Immature natural killer cell (primary cell): ENCODE measurements around the gene TUBB2B. TPM values are rescaled to one million over a fixed set of nuclear protein-coding genes. Genes with fewer than 3 reads are reported as not detected.

ENCODE experiments used
- DNase-seq, 3 donors: peaks; one replicate each; pipeline ENCODE4 v3.0.0; 2022; ENCODE audit warnings: mixed read lengths in 1 of 3
- H3K27ac Mint-ChIP-seq, 6 donors: one replicate each; pipeline ENCODE4 v1.8.0; 2020; ENCODE audit warnings: mixed read lengths in 6 of 6, mild to moderate bottlenecking in 5 of 6, inconsistent platforms in 4 of 6, moderate library complexity in 3 of 6
- H3K27me3 Mint-ChIP-seq, 3 donors: one replicate each; pipeline ENCODE4 v1.8.0; 2020 to 2021; ENCODE audit warnings: low read depth in 3 of 3, mild to moderate bottlenecking in 3 of 3, mixed read lengths in 3 of 3, moderate library complexity in 3 of 3, inconsistent platforms in 1 of 3
- H3K36me3 Mint-ChIP-seq, 3 donors: one replicate each; pipeline ENCODE4 v1.8.0; 2020; ENCODE audit warnings: mixed read lengths in 3 of 3, inconsistent platforms in 2 of 3, mild to moderate bottlenecking in 2 of 3
- H3K4me1 Mint-ChIP-seq, 2 donors: one replicate each; pipeline ENCODE4 v1.8.0; 2020; ENCODE audit warnings: inconsistent platforms in 2 of 2, mild to moderate bottlenecking in 2 of 2, mixed read lengths in 2 of 2, moderate library complexity in 1 of 2
- H3K4me3 Mint-ChIP-seq, 5 donors: one replicate each; pipeline ENCODE4 v1.8.0; 2020; ENCODE audit warnings: mild to moderate bottlenecking in 5 of 5, mixed read lengths in 5 of 5, inconsistent platforms in 3 of 5, moderate library complexity in 3 of 5
- H3K9me3 Mint-ChIP-seq, 6 donors: one replicate each; pipeline ENCODE4 v1.8.0; 2020; ENCODE audit warnings: mild to moderate bottlenecking in 6 of 6, mixed read lengths in 6 of 6, inconsistent platforms in 4 of 6, moderate library complexity in 3 of 6
- polyA plus RNA-seq, 3 donors: library from polyadenylated mRNA; unstranded; fragments of 300-500 nt; fragmentation: Illumina TruSeq; gene quantifications; one replicate each; pipeline ENCODE4 v1.2.3, GENCODE V29; 2021

The TUBB2B gene
- polyA plus RNA-seq, 3 donors from 2014 or later = 0.11 TPM; not detected in 2

GRCh38 chr6:3264356-3264755 lies 36.9 kb upstream of the TUBB2B start:
- H3K27me3 Mint-ChIP-seq = peaks cover 0 to 4% (median 3%) of the 10 kb centered on the region in 3 donors
- H3K4me1 Mint-ChIP-seq = peaks cover 47 to 54% of the 10 kb centered on the region in 2 donors
- H3K36me3 Mint-ChIP-seq = peaks cover 7 to 23% (median 12%) of the 10 kb centered on the region in 3 donors
- H3K9me3 Mint-ChIP-seq = no peaks in the 10 kb centered on the region
- H3K4me3 Mint-ChIP-seq = no peak overlapping the region
- no peak for DNase-seq
- no peak overlapping the region for H3K27ac Mint-ChIP-seq

- Mint-ChIP-seq H3K27ac (no peak overlapping the region), H3K36me3 (peaks cover 0 to 14% (median 5%) of the 10 kb centered on the region in 3 donors), H3K27me3 (peaks cover 0 to 5% (median 4%) of the 10 kb centered on the region in 3 donors), H3K9me3 (no peaks in the 10 kb centered on the region), H3K4me1 (peaks cover 44 to 49% of the 10 kb centered on the region in 2 donors), H3K4me3 (peak overlapping the region in 1 of 5 donors; percentile 16)
- DNase-seq = no peak
These were observed 35.6 kb upstream of the TUBB2B start for GRCh38 chr6:3263096-3263495.

DNA sequence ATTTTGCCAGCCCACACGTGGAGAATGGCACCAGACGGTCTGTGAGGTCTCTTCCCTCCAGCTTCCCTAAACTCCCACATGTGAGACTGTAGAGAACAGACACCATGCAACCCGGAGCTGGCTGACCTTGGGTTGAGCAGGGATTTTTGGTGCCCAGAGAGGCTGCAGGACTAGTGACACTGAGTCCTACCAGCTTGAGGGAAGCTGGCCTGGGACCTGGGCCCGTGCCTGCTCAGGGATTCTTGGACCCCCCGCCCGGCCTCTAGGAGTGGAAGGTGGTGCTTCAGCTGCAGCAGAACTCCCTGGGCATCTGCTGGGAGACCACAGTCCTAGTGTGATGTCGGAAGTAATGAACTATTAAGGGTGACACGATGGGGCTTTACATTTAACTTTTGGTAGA lies 34.5 kb upstream of the TUBB2B start:
- no peak for DNase-seq
- Mint-ChIP-seq H3K36me3 (peaks cover 0 to 10% (median 5%) of the 10 kb centered on the region in 3 donors), H3K27ac (no peak overlapping the region), H3K4me3 (peak overlapping the region in 1 of 5 donors; percentile 50), H3K27me3 (peaks cover under 1 to 5% (median 4%) of the 10 kb centered on the region in 3 donors), H3K4me1 (peaks cover 40 to 42% of the 10 kb centered on the region in 2 donors), H3K9me3 (no peaks in the 10 kb centered on the region)

- Mint-ChIP-seq H3K27me3 (peaks cover 3 to 5% (median 5%) of the 10 kb centered on the region in 3 donors), H3K36me3 (peaks cover 0 to 10% (median 4%) of the 10 kb centered on the region in 3 donors), H3K9me3 (no peaks in the 10 kb centered on the region), H3K27ac (no peak overlapping the region), H3K4me1 (peaks cover 39 to 42% of the 10 kb centered on the region in 2 donors), H3K4me3 (peak overlapping the region in 3 of 5 donors; percentile 62 to 94 (median 92))
- DNase-seq = no peak
These were observed 34.0 kb upstream of the TUBB2B start for GRCh38 chr6:3261518-3261820.

GRCh38 chr6:3260772-3261517 lies 33.5 kb upstream of the TUBB2B start:
- DNase-seq = no peak
- Mint-ChIP-seq H3K4me1 (peaks cover 36 to 42% of the 10 kb centered on the region in 2 donors), H3K9me3 (no peaks in the 10 kb centered on the region), H3K36me3 (peaks cover 0 to 10% (median 0%) of the 10 kb centered on the region in 3 donors), H3K27ac (peak overlapping the region in 3 of 6 donors; percentile 13 to 40 (median 33)), H3K4me3 (peak overlapping the region; percentile 56 to 97 (median 92)), H3K27me3 (peaks cover 3 to 5% (median 5%) of the 10 kb centered on the region in 3 donors)

DNA sequence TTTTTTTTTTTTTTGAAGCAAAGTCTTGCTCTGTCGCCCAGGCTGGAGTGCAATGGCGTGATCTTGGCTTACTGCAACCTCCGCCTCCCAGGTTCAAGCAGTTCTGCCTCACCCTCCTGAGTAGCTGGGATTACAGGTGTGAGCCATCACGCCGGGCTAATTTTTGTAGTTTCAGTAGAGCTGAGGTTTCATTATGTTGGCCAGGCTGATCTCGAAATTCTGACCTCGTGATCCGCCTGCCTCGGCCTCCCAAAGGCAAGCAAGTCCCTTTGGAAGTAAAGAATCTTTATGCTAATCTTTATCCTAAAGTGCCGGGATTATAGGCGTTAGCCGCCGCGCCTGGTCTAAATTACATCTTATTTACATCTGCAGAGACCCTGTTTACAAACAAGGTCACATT lies 32.8 kb upstream of the TUBB2B start:
- H3K27ac Mint-ChIP-seq = peak overlapping the region in 2 of 6 donors; percentile 13 to 24
- H3K9me3 Mint-ChIP-seq = no peaks in the 10 kb centered on the region
- peak overlapping the region; percentile 71 to 97 (median 94) for H3K4me3 Mint-ChIP-seq
- peaks cover 0 to 10% (median 0%) of the 10 kb centered on the region in 3 donors for H3K36me3 Mint-ChIP-seq
- DNase-seq = no peak
- peaks cover 3 to 5% (median 5%) of the 10 kb centered on the region in 3 donors for H3K27me3 Mint-ChIP-seq
- H3K4me1 Mint-ChIP-seq = peaks cover 36 to 42% of the 10 kb centered on the region in 2 donors

DNA sequence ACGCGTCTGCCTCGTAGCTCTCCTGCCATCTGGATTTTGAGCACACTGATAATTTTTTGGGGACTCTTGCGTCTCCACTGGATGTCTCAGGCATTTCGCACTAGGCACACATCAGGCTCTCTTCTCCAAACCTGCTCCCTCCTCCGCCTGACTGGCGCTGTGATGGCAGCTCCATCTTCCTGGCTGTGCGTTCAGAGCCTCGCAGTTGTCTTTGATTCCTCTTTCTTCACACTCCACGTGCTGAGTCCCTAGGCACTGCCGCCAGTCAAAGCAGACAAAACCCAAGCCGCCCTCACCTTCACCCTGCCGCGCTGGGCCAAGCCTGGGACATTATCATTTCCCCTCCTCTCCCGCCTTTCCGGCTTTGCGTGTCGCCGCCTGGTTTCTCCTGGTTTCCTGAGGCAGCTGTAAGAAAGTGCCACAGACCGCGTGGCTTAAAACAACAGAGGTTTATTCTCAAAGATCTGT lies 32.1 kb upstream of the TUBB2B start:
- peak; percentile 12 to 63 (median 20) for DNase-seq
- H3K36me3 Mint-ChIP-seq = peaks cover 0 to 7% (median 0%) of the 10 kb centered on the region in 3 donors
- no peaks in the 10 kb centered on the region for H3K9me3 Mint-ChIP-seq
- peaks cover 3 to 5% (median 5%) of the 10 kb centered on the region in 3 donors for H3K27me3 Mint-ChIP-seq
- peak overlapping the region; percentile 89 to 97 (median 94) for H3K4me3 Mint-ChIP-seq
- peaks cover 36 to 42% of the 10 kb centered on the region in 2 donors for H3K4me1 Mint-ChIP-seq
- H3K27ac Mint-ChIP-seq = peak overlapping the region; percentile 82 to 96 (median 86)

GRCh38 chr6:3258720-3259490 lies 31.5 kb upstream of the TUBB2B start, which contains the start of gene PSMG4:
PSMG4 (plus strand) TSS chr6:3258947; CDS start chr6:3259023, 76 bp downstream.
- H3K4me1 Mint-ChIP-seq = peaks cover 36 to 42% of the 10 kb centered on the region in 2 donors
- peak within 1 kb of the TSS; percentile 89 to 97 (median 94) for H3K4me3 Mint-ChIP-seq
- peaks cover 0 to 2% (median 0%) of the 10 kb centered on the region in 6 donors for H3K9me3 Mint-ChIP-seq
- peaks cover 0 to 6% (median 0%) of the 10 kb centered on the region in 3 donors for H3K36me3 Mint-ChIP-seq
- H3K27ac Mint-ChIP-seq = peak within 1 kb of the TSS; percentile 82 to 96 (median 86)
- peak; percentile 90 for DNase-seq
- peaks cover 3 to 8% (median 5%) of the 10 kb centered on the region in 3 donors for H3K27me3 Mint-ChIP-seq

GRCh38 chr6:3258201-3258600 lies 30.7 kb upstream of the TUBB2B start:
- H3K4me3 Mint-ChIP-seq = peak overlapping the region; percentile 69 to 85 (median 79)
- H3K36me3 Mint-ChIP-seq = peaks cover 0 to 6% (median 0%) of the 10 kb centered on the region in 3 donors
- no peak overlapping the region for H3K27ac Mint-ChIP-seq
- peaks cover 32 to 37% of the 10 kb centered on the region in 2 donors for H3K4me1 Mint-ChIP-seq
- H3K27me3 Mint-ChIP-seq = peaks cover 3 to 8% (median 5%) of the 10 kb centered on the region in 3 donors
- no peak for DNase-seq
- peaks cover 0 to 2% (median 0%) of the 10 kb centered on the region in 6 donors for H3K9me3 Mint-ChIP-seq

- Mint-ChIP-seq H3K4me3 (no peak overlapping the region), H3K27me3 (peaks cover 3 to 17% (median 3%) of the 10 kb centered on the region in 3 donors), H3K4me1 (peaks cover 4 to 8% of the 10 kb centered on the region in 2 donors), H3K9me3 (peaks cover 0 to 2% (median 0%) of the 10 kb centered on the region in 6 donors), H3K27ac (no peak overlapping the region), H3K36me3 (no peaks in the 10 kb centered on the region)
- DNase-seq = no peak
These were observed 26.1 kb upstream of the TUBB2B start for GRCh38 chr6:3253597-3253961.

DNA sequence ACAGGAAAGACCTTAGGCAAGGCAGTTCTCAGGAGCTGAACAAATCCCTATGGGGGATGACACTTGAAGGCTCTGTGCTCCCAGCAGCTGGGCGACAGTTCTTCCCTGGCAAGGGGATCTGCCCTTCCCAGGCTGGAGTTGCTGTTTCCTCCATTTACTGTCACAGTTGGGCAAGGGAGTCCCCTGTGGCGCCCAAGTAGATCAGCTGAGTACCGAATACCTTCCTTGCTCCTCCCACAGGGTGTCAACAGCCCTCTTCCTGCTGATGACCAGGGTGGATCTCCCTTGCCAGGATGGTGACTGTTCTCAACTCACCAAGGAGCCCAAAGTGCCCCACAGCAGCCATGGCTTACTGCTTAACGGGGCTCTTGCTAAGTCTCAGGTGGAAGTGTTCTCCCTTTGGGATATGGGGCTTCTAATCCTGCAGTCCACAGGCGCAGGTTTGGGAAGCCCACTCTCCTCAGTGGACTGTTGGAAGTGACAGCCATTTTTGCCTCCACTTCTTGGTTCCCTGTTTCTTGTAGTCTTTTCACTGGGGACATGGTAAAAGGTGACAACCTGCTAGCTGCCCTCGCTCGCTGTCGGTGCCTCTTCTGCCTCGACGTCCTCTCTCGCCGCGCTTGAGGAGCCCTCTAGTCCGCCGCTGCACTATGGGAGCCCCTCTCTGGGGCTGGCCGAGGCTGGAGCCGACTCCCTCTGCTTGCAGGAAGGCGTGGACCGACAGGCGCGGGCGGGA lies 25.6 kb upstream of the TUBB2B start:
- no peak for DNase-seq
- Mint-ChIP-seq H3K4me1 (peaks cover 4 to 8% of the 10 kb centered on the region in 2 donors), H3K9me3 (peaks cover 0 to 2% (median 0%) of the 10 kb centered on the region in 6 donors), H3K4me3 (no peak overlapping the region), H3K36me3 (no peaks in the 10 kb centered on the region), H3K27ac (no peak overlapping the region), H3K27me3 (peaks cover 3 to 19% (median 3%) of the 10 kb centered on the region in 3 donors)

- H3K36me3 Mint-ChIP-seq = no peaks in the 10 kb centered on the region
- no peak overlapping the region for H3K27ac Mint-ChIP-seq
- H3K4me1 Mint-ChIP-seq = peaks cover 4 to 8% of the 10 kb centered on the region in 2 donors
- no peak for DNase-seq
- peak overlapping the region in 1 of 5 donors; percentile 52 for H3K4me3 Mint-ChIP-seq
- H3K27me3 Mint-ChIP-seq = peaks cover 3 to 19% (median 3%) of the 10 kb centered on the region in 3 donors
- peaks cover 0 to 2% (median 0%) of the 10 kb centered on the region in 6 donors for H3K9me3 Mint-ChIP-seq
These were observed 24.9 kb upstream of the TUBB2B start for GRCh38 chr6:3252369-3252768.
